ENCODE results near the gene KIAA0319L.

The KIAA0319L gene

GRCh38 chr1:35559317-35559944, 2.2 kb upstream of the KIAA0319L start:
- Histone ChIP-seq H3K4me3 (ENCODE audit: low read length) (no peak overlapping the region), H3K9ac (ENCODE audit: low read length) (no peak overlapping the region), H3K36me3 (ENCODE audit: control insufficient read depth, low read depth, low read length) (peaks cover 30% of the 10 kb centered on the region), H3K27me3 (ENCODE audit: control insufficient read depth, insufficient read depth, low read length) (no peaks in the 10 kb centered on the region), H3K4me1 (ENCODE audit: control insufficient read depth, low read depth, low read length) (peaks cover 23% of the 10 kb centered on the region), H3K27ac (ENCODE audit: low read length) (no peak overlapping the region), H3K9me3 (ENCODE audit: control insufficient read depth, low read depth, low read length) (no peaks in the 10 kb centered on the region)

DNA sequence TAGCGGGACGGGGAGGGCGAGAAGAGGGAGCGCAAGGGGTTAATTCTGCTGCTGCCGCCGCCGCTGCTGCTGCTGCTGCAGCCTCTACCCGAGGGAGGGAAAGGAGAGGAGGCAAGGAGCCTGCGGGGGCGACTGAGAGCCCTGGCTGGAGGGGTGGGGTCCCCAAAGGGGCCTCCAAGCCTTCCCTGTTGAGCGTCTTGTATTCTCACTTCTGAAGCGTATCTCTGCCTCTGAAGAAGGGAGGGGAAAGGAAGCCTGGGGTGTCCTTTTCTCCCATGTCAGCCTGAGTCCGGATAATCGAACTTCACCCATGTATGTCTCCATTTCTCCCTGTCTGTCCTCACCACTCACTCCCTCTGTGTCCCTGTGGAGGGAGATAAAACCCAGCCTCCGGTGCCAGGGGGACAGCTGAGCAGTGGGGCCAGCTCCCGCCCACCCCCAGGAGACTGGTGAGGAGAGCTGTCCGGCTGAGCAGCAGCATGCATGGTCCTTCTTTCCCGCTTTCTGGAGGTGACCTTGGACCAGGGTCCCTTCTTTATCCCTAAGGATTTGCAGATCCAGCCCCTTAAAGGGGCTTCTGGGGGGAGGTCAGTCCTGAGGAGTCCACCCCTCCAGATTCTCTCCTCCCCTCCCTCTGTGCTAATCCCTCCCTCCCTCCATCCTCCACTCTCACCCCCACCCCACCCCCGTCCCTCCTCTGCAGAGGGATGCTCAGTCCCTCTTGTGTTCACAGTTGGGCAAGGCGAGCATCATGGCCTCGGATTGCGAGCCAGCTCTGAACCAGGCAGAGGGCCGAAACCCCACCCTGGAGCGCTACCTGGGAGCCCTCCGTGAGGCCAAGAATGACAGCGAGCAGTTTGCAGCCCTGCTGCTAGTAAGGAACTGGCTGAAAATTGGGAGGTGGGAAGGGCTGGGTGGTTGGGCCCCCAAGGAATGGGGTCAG, 1.4 kb upstream of the KIAA0319L start:
- Histone ChIP-seq H3K9me3 (ENCODE audit: control insufficient read depth, low read depth, low read length) (no peaks in the 10 kb centered on the region), H3K4me1 (ENCODE audit: control insufficient read depth, low read depth, low read length) (peaks cover 30% of the 10 kb centered on the region), H3K27ac (ENCODE audit: low read length) (no peak overlapping the region), H3K9ac (ENCODE audit: low read length) (peak overlapping the region; percentile 86), H3K4me3 (ENCODE audit: low read length) (peak overlapping the region; percentile 93), H3K27me3 (ENCODE audit: control insufficient read depth, insufficient read depth, low read length) (no peaks in the 10 kb centered on the region), H3K36me3 (ENCODE audit: control insufficient read depth, low read depth, low read length) (peaks cover 30% of the 10 kb centered on the region)

DNA sequence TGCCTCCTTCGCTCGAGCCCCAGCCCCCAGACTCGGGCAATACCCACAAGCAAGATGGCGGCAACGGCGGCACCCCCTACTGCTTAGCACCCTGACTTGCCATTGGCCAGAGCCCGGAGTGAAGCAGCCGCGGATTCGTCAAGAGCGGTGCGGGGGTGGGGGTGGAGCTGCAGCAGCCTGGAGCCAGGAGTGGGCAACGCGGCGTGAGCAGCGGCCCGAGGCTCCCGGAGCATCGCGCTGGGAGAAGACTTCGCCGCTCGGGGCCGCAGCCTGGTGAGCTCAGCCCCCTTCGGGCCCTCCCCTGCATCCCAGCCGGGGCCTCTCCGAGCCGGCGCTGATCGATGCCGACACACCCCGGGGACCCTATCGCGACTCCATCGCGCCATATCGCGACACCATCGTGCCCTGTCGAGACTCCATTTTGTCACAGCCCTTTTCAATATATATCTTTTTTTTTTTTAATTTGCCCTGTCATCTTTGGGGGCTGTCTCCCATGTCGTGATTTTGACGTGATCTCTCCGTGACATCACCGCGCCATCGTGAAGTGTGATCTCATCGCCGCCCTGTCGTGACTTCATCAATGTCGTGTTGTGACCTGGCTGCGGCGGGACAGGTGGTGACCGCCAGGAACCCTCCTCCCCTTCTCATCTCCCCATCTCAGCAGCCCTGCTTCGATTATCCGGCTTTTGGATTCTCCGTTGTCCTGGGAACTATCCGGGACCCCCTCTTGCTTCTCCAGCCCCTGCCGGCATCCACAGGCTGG, 589 bp upstream of the KIAA0319L start, which contains the start of gene NCDN:
Gene NCDN (plus strand): TSS at position 189 of the 763 bp plus-strand sequence. CDS start 392 bp downstream, at position 581.
- Histone ChIP-seq H3K27me3 (ENCODE audit: control insufficient read depth, insufficient read depth, low read length) (no peaks in the 10 kb centered on the region), H3K27ac (ENCODE audit: low read length) (peak within 1 kb of the TSS; percentile 87), H3K4me3 (ENCODE audit: low read length) (peak within 1 kb of the TSS; percentile 93), H3K9ac (ENCODE audit: low read length) (peak within 1 kb of the TSS; percentile 86), H3K9me3 (ENCODE audit: control insufficient read depth, low read depth, low read length) (no peaks in the 10 kb centered on the region), H3K4me1 (ENCODE audit: control insufficient read depth, low read depth, low read length) (peaks cover 35% of the 10 kb centered on the region), H3K36me3 (ENCODE audit: control insufficient read depth, low read depth, low read length) (peaks cover 22% of the 10 kb centered on the region)

- no peaks in the 10 kb centered on the region for H3K27me3 ChIP-seq (ENCODE audit: control insufficient read depth, insufficient read depth, low read length)
- H3K9me3 ChIP-seq (ENCODE audit: control insufficient read depth, low read depth, low read length), result no peaks in the 10 kb centered on the region
- peaks cover 35% of the 10 kb centered on the region for H3K4me1 ChIP-seq (ENCODE audit: control insufficient read depth, low read depth, low read length)
- H3K4me3 ChIP-seq (ENCODE audit: low read length), result peak overlapping the region; percentile 93
- H3K36me3 ChIP-seq (ENCODE audit: control insufficient read depth, low read depth, low read length), result peaks cover 20% of the 10 kb centered on the region
- peak overlapping the region; percentile 86 for H3K9ac ChIP-seq (ENCODE audit: low read length)
- H3K27ac ChIP-seq (ENCODE audit: low read length), result peak overlapping the region; percentile 87
Observed at GRCh38 chr1:35556484-35557117, 602 bp downstream of the KIAA0319L start.

DNA sequence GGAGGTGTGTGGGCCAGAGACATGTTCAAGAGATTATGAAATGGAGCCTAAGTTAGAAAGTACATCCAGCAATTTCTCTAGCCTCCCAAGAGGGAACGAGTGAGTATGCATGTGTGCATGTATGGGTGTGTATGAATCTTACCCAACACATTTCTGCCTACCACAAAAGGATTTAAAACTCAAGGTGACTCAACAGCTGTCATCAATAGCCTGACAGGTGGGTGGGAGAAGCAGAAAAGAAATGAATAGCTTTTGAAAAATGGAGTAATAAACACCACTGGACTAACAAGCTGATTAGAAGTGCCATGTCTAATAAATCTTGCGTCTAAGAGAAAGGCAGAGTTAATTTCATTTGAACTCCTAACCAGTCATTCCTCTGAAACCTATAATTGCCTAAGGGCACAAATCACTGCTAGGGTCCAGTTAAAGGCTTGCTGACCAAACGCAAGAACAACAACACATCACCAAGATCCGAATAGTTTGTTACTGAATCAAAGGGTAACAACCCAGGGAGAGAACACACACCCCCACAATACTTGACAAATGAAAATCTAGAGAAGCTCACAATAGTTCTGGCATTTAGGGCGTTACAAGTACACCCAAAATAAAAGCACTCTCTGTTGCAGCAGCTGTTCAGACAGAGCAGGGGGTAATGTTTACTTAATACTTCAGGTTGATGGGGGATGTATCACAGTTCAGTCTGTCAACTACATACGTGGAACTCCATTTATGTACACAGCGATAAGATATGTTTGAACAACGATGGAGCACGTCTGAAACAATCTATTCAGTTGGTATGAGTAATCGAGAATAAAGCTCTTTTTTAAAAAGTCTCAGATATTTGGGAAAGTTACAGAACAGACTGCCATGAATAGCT, 1.4 kb downstream of the KIAA0319L start:
- Histone ChIP-seq H3K9me3 (ENCODE audit: control insufficient read depth, low read depth, low read length) (no peaks in the 10 kb centered on the region), H3K4me3 (ENCODE audit: low read length) (peak overlapping the region; percentile 93), H3K4me1 (ENCODE audit: control insufficient read depth, low read depth, low read length) (peaks cover 35% of the 10 kb centered on the region), H3K27me3 (ENCODE audit: control insufficient read depth, insufficient read depth, low read length) (no peaks in the 10 kb centered on the region), H3K9ac (ENCODE audit: low read length) (peak overlapping the region; percentile 86), H3K36me3 (ENCODE audit: control insufficient read depth, low read depth, low read length) (peaks cover 16% of the 10 kb centered on the region), H3K27ac (ENCODE audit: low read length) (peak overlapping the region; percentile 76)

GRCh38 chr1:35555212-35555584, 2.0 kb downstream of the KIAA0319L start:
- H3K36me3 ChIP-seq (ENCODE audit: control insufficient read depth, low read depth, low read length), result peaks cover 20% of the 10 kb centered on the region
- peak overlapping the region; percentile 59 for H3K9ac ChIP-seq (ENCODE audit: low read length)
- peak overlapping the region; percentile 76 for H3K27ac ChIP-seq (ENCODE audit: low read length)
- no peaks in the 10 kb centered on the region for H3K27me3 ChIP-seq (ENCODE audit: control insufficient read depth, insufficient read depth, low read length)
- H3K4me1 ChIP-seq (ENCODE audit: control insufficient read depth, low read depth, low read length), result peaks cover 35% of the 10 kb centered on the region
- peak overlapping the region; percentile 93 for H3K4me3 ChIP-seq (ENCODE audit: low read length)
- no peaks in the 10 kb centered on the region for H3K9me3 ChIP-seq (ENCODE audit: control insufficient read depth, low read depth, low read length)

DNA sequence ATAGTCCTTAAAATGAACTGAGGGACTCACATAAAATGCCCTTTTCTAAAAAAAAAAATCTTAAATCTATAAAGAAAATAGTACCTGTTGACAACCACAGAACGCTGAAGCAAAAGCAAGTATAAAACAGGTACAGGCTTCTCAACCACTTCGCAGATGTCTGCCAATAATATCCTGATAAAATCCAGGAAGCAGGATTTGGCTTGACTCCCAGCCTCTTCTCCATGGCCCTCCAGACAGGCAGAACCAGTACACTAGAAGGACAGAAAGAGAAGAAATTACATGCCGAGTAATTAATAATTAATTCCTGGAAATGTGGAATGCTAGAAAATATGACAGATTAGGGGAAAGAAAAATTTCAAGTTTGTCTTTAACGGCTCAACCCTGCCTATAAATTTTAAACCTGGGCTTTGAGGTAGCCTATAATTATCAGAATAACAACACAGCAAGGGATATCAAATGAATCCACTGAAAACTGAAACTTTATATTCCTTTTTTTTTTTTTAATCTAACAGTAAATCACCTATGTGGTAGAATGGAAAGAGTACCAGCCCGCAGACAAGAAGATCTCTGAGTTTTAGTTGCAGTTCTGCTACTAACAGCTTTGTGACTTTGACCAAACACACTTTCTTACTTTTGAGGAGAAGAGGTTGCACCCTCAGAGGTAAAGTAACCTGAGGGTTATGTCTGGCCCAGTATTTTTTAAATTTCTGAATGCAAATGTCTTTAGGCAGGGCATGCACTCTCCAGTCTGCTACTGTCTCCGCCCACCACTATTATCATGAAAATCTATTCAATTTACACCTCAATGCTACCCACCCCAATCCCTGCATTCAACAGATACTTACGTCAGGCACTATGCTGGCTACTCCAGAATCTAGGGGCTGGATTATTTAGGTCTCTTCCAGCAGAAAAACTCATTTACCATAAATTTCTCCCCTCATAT, 2.7 kb downstream of the KIAA0319L start:
- Histone ChIP-seq H3K36me3 (ENCODE audit: control insufficient read depth, low read depth, low read length) (peaks cover 26% of the 10 kb centered on the region), H3K4me3 (ENCODE audit: low read length) (peak overlapping the region; percentile 93), H3K4me1 (ENCODE audit: control insufficient read depth, low read depth, low read length) (peaks cover 35% of the 10 kb centered on the region), H3K27me3 (ENCODE audit: control insufficient read depth, insufficient read depth, low read length) (no peaks in the 10 kb centered on the region), H3K9me3 (ENCODE audit: control insufficient read depth, low read depth, low read length) (no peaks in the 10 kb centered on the region), H3K9ac (ENCODE audit: low read length) (peak overlapping the region; percentile 59), H3K27ac (ENCODE audit: low read length) (peak overlapping the region; percentile 85)

DNA sequence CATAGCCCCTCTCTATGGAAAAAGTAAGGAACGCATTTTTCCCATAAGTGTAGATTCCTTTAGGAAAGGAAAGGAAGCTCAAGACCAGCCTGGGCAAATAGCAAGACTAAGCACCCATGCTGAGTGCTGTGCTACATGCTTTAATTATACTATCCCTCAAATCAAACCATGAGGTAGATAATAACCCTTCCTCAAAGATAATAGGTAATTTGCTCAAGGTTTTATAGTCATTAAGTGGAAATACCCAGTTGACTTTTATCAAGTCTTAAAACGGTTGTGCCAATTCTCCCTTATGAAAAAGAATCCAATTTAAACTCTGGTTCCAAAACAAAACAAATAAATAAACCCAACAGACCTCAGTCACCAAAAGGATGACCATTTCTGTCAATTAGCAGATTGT, 3.4 kb downstream of the KIAA0319L start:
- H3K9ac ChIP-seq (ENCODE audit: low read length), result peak overlapping the region; percentile 59
- peaks cover 27% of the 10 kb centered on the region for H3K36me3 ChIP-seq (ENCODE audit: control insufficient read depth, low read depth, low read length)
- no peaks in the 10 kb centered on the region for H3K9me3 ChIP-seq (ENCODE audit: control insufficient read depth, low read depth, low read length)
- H3K27ac ChIP-seq (ENCODE audit: low read length), result peak overlapping the region; percentile 81
- H3K4me1 ChIP-seq (ENCODE audit: control insufficient read depth, low read depth, low read length), result peaks cover 35% of the 10 kb centered on the region
- peak overlapping the region; percentile 93 for H3K4me3 ChIP-seq (ENCODE audit: low read length)
- H3K27me3 ChIP-seq (ENCODE audit: control insufficient read depth, insufficient read depth, low read length), result no peaks in the 10 kb centered on the region

- Histone ChIP-seq H3K9me3 (ENCODE audit: control insufficient read depth, low read depth, low read length) (no peaks in the 10 kb centered on the region), H3K4me1 (ENCODE audit: control insufficient read depth, low read depth, low read length) (no peaks in the 10 kb centered on the region), H3K9ac (ENCODE audit: low read length) (no peak overlapping the region), H3K4me3 (ENCODE audit: low read length) (no peak overlapping the region), H3K36me3 (ENCODE audit: control insufficient read depth, low read depth, low read length) (peaks cover 38% of the 10 kb centered on the region), H3K27me3 (ENCODE audit: control insufficient read depth, insufficient read depth, low read length) (no peaks in the 10 kb centered on the region), H3K27ac (ENCODE audit: low read length) (no peak overlapping the region)
Observed at GRCh38 chr1:35546614-35547013, 10.6 kb downstream of the KIAA0319L start.
